RWPE1 (cell line): ENCODE measurements around the gene ARVCF.

ENCODE experiments used
- CTCF ChIA-PET: fragments of 350-600 bp; sonication (Branson Sonifier 250); formaldehyde crosslinking; extraction: SDS; loops from one replicate; lab custom pipeline; 2021; lab: Yijun Ruan, JAX
- POLR2A ChIA-PET: fragments of 400-600 bp; formaldehyde crosslinking; extraction: SDS; loops from one replicate; lab custom pipeline; 2020; ENCODE audit warnings: antibody characterized with exemption; ENCODE audit not compliant: low non-redundant PET; lab: Yijun Ruan, JAX
- DNase-seq: peaks from one replicate; pipeline ENCODE4 v3.0.0; 2012; ENCODE audit warnings: low spot score
- H3K27ac ChIP-seq: fragments of 450-650 bp; 2 replicates; pipeline ENCODE4 v1.5.1; 2017
- TF ChIP-seq, protein P1 (sequence below): fragments of 450-650 bp; conservative IDR thresholded peaks from 2 replicates; pipeline ENCODE4 v1.5.1; 2017; ENCODE audit warnings: low read depth, mild to moderate bottlenecking

The ARVCF gene

DNA sequence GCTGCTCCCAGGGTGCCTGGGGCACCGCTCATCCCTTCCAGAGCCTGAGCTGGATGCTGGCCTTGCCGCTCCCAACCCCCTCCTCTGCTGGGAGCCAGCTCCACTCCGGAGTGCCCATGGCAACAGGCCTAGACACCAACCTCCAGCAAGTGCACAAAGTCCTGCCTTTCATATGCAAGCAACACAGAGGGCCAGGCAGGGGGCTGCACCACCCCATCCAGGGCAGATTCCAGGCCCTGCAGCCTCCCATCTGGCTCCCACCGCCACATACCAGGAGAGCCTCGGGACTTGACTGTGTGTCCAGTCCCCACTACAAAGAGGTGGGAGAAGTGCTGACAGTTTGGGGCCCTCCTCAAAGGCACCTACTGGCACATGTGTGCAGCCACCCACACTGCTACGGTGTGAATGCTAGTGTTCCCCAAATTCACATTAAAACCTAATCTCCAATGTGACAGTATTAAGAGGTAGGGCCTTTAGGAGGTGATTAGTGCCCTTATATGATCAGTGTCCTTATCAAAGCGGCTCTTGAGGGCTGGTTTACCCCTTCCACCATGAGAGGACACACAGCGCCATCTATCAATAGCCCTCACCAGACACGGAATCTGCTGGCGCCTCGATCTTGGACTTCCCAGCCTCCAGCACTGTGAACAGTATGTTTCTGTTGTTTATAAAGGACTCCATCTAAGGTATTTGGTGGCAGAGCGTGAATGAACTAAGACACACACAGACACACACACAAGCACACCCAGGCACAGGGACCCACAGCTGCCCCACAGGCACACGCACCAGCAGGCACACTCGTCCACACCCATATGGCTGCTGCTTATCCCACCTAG, 16.2 kb downstream of the ARVCF start:
- CTCF ChIA-PET: interaction anchor here (0.6 kb wide), 2 partner anchors 35 to 382 kb away, joined by 3 read pairs; no protein-coding TSS in a partner anchor
- POLR2A ChIA-PET: no interaction called here
- no peak for DNase-seq
- TF ChIP-seq, protein P1, sequence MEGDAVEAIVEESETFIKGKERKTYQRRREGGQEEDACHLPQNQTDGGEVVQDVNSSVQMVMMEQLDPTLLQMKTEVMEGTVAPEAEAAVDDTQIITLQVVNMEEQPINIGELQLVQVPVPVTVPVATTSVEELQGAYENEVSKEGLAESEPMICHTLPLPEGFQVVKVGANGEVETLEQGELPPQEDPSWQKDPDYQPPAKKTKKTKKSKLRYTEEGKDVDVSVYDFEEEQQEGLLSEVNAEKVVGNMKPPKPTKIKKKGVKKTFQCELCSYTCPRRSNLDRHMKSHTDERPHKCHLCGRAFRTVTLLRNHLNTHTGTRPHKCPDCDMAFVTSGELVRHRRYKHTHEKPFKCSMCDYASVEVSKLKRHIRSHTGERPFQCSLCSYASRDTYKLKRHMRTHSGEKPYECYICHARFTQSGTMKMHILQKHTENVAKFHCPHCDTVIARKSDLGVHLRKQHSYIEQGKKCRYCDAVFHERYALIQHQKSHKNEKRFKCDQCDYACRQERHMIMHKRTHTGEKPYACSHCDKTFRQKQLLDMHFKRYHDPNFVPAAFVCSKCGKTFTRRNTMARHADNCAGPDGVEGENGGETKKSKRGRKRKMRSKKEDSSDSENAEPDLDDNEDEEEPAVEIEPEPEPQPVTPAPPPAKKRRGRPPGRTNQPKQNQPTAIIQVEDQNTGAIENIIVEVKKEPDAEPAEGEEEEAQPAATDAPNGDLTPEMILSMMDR: no peak
- H3K27ac ChIP-seq: no peak overlapping the region

DNA sequence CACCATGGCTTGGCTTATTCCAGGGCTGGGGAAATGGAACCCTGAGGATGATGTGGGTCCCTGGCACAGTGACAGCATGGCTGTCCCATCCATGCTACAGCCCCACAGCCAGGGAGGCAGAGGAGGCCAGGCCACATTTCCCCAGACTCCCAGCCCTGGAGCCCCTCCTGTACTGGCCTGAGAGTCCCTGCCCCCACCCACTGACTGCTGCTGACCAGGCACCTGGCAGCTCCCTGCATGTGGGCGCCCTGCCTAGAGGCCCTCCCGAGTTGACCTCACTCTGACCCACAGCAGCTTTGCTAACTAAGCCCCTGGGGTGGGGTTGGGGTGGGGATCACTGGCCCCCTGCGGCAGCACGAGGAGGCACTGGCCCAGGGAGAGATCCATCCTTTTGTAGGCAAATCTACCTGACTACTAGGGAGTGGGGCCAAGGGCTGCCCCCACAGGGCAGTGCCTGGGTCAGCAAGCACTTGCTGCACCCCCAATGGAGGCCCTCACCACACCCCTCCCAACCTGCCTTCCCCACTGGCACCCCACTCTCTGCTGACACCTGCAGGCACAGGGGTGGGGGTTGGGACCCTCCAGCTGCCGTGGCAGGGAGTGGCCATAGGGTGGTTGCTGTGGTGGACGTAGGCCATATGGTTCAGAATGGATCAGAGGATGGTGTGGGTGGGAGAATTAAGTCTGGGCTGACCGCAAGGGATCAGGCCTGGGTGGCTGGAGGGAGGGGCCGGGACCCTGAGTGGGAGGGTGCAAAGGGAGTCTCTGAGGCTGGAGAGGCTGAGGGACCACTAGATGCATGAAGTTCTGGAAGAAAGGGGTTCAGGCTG, 17.4 kb downstream of the ARVCF start:
- TF ChIP-seq, protein P1: no peak

DNA sequence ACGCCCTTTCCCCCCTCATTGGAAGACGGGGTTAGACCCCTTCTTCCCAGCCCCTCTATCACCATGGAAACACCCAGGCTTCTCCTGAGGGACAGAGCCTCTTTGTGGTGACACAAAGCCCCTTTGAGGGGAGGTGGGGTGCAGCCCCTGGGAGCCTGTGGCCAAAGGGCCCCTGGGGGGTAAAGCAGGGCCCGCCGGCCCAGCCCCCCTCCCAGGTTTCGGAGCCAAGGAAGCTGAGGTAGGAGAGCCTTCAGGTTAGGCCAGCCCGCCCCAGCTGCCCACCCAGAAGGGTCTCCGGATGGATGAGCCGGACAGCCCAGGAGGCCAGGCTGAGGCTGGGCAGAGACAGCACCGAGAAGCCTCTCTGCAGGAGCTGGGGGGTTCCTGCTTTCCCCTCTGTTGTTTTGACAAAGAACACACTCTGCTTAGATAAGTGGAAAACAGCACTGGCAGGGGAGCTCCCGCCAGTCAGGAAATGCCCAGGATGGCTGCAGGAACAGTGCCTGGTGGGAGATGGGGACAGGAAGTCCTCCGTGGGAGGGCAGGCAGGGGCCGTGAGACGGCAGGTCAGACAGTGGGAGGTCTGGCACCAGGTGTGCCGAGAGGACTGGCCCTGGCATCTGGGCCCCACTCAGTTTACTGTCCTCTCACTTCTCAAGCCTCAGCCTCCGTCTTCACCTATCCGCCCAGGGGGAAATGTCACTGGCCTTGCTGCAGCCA, 18.2 kb downstream of the ARVCF start:
- CTCF ChIA-PET: no interaction called here

More for the DNA sequence above, 17.4 kb downstream of the ARVCF start:
- no peak for DNase-seq
- CTCF ChIA-PET: no interaction called here
- no peak overlapping the region for H3K27ac ChIP-seq
- POLR2A ChIA-PET: no interaction called here

DNA sequence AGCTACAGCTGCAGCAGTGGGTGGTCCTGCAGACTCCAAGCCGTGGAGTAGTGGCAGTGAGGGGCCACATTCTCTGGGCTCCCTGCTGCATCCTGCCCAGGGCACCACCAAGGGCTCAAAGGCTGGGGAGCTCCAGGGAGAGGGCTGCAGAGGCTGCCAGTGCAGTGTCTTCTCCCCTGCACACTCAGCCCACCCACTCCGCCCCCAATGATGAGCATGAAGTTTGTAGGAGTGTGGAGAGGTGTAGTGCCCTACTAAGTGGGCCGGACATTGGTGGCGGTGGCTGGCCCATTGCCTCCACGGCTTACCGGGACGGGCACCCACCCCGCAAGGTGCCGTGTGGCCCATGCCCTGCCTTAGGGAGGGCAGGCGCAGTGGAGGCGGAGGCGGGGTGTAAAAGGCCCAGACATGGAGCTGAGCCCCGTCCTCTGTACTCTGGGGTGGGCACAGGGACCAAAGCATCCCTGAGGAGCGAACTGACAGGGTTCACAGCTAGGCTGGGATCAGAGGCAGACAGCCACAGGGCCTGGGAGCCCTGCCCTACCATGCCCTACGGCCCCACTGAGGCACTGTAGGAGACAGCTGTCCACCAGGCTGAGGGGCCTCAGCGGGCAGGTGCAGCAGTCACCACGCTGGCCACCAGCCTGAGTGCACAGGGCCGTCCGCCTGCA, 18.9 kb downstream of the ARVCF start:
- CTCF ChIA-PET: interaction anchor here (0.5 kb wide), 1 partner anchor 881 kb away, joined by 3 read pairs; no protein-coding TSS in a partner anchor
- no peak for DNase-seq

More for the DNA sequence above, 18.2 kb downstream of the ARVCF start:
- POLR2A ChIA-PET: interaction anchor here (0.6 kb wide), 1 partner anchor 1850 kb away, joined by 3 read pairs; no protein-coding TSS in a partner anchor
- DNase-seq: no peak
- TF ChIP-seq, protein P1: no peak
- no peak overlapping the region for H3K27ac ChIP-seq

DNA sequence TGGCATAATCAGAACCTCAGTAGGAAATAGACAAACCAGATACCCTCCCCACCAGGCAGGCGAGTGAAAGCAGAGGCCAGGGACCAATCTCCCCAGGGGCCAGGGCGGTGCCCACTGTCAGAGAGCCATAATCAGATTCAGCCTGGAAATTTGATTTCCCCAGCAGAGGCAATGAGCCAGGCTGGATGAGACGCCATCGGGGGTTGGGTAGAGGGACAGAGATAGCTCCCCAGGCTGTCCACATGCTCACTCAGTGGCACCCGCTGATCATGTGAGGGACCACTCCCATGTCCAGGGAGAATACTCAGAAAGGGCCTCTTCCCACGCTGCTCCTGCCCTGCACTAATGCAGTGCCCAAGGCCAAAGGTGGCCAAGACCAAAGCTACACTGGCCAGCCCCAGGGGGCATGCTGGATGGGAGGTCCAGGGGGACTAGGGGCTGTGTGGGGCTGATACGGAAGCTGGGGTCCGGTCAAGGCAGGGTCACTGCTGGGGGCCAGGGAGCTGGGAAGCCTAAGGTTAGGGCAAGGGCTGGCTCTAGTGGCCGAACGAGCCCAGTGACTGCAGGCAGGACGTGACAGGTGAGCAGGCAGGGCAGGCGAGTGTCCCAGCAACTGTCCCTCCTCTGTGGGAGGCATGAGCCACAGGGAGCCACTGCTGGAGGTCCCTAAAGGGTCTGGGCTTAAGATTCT, 19.8 kb downstream of the ARVCF start:
- CTCF ChIA-PET: interaction anchor here (0.5 kb wide), 1 partner anchor 882 kb away, joined by 3 read pairs; no protein-coding TSS in a partner anchor
- POLR2A ChIA-PET: no interaction called here
- TF ChIP-seq, protein P1: no peak
- no peak for DNase-seq
- H3K27ac ChIP-seq: no peak overlapping the region

More for the DNA sequence above, 18.9 kb downstream of the ARVCF start:
- TF ChIP-seq, protein P1: no peak
- no peak overlapping the region for H3K27ac ChIP-seq
- POLR2A ChIA-PET: interaction anchor here (0.6 kb wide), 1 partner anchor 1851 kb away, joined by 3 read pairs; no protein-coding TSS in a partner anchor
